H1 (cell line): ENCODE measurements around the gene OR51B4. TPM values are rescaled to one million over a fixed set of nuclear protein-coding genes. Genes with fewer than 3 reads are reported as not detected.

Experiments used
- CTCF ChIA-PET: fragments of 300-600 bp; sonication (Branson Sonifier 250); formaldehyde crosslinking; loops from one replicate; lab custom pipeline; 2021; ENCODE audit not compliant: partially characterized antibody; lab: Charles Lee
- POLR2A ChIA-PET: fragments of 300-600 bp; sonication (Branson Sonifier 250); formaldehyde crosslinking; loops from one replicate; lab custom pipeline; 2021; ENCODE audit warnings: inconsistent platforms; ENCODE audit not compliant: partially characterized antibody; lab: Charles Lee
- DNase-seq, 2 experiments: peaks; one replicate each; pipeline versions ENCODE4 v3.0.0 to v3.0.0-alpha.2; 2010 to 2022; ENCODE audit warnings: low spot score in 2 of 2, low read depth in 1 of 2, mixed read lengths in 1 of 2
- FAIRE-seq: peaks from 2 replicates; lab custom pipeline; 2011; peaks lifted over from hg19 to GRCh38; lab: Jason Lieb, UNC
- H2AFZ ChIP-seq: 2 replicates; pipeline ENCODE4 v1.8.1; 2012; ENCODE audit warnings: low read length, inconsistent platforms
- H2AK5ac ChIP-seq: 2 replicates; pipeline ENCODE4 v1.6.1; 2013; ENCODE audit warnings: low read depth, low read length
- H2BK120ac ChIP-seq: replicated peaks from 2 replicates; pipeline ENCODE3; 2013; ENCODE audit warnings: low read depth, low read length, inconsistent platforms
- H2BK12ac ChIP-seq: 2 replicates; pipeline ENCODE4 v1.6.1; 2013; ENCODE audit warnings: low read depth, low read length
- H2BK15ac ChIP-seq: 2 replicates; pipeline ENCODE4 v1.6.1; 2013; ENCODE audit warnings: low read length
- H2BK20ac ChIP-seq: 2 replicates; pipeline ENCODE4 v1.6.1; 2013; ENCODE audit warnings: low read length
- H2BK5ac ChIP-seq: 2 replicates; pipeline ENCODE4 v1.6.1; 2013; ENCODE audit warnings: low read depth, low read length
- H3K14ac ChIP-seq: 2 replicates; pipeline ENCODE4 v1.6.1; 2013; ENCODE audit warnings: inconsistent platforms; ENCODE audit not compliant: insufficient read length
- H3K18ac ChIP-seq: 2 replicates; pipeline ENCODE4 v1.6.1; 2013; ENCODE audit warnings: low read length; ENCODE audit errors: extremely low read depth
- H3K23ac ChIP-seq: 2 replicates; pipeline ENCODE4 v1.6.1; 2013; ENCODE audit warnings: inconsistent platforms; ENCODE audit not compliant: insufficient read length
- H3K23me2 ChIP-seq: 2 replicates; pipeline ENCODE4 v1.6.1; 2013; ENCODE audit warnings: low read depth, low read length
- H3K27ac ChIP-seq: 2 replicates; pipeline ENCODE4 v1.6.1; 2011; ENCODE audit warnings: low read depth, low read length, inconsistent platforms
- H3K27me3 ChIP-seq, 4 experiments: replicated peaks in 1 of 4; 1 replicate in 1 of 4; 2 replicates in 3 of 4; pipeline versions ENCODE4 v1.6.1 to v1.8.1; 2011 to 2013; ENCODE audit warnings: low read length in 3 of 4, mild to moderate bottlenecking in 3 of 4, inconsistent platforms in 2 of 4, mixed read lengths in 2 of 4, moderate library complexity in 1 of 4; ENCODE audit not compliant: control insufficient read depth in 3 of 4, insufficient read depth in 3 of 4; ENCODE audit errors: extremely low read depth in 1 of 4
- H3K36me3 ChIP-seq, 4 experiments: 2 replicates each; pipeline versions ENCODE4 v1.6.1 to v1.8.1; 2011 to 2013; ENCODE audit warnings: mild to moderate bottlenecking in 4 of 4, low read length in 3 of 4, moderate library complexity in 2 of 4, control low read depth in 1 of 4, inconsistent platforms in 1 of 4; ENCODE audit not compliant: insufficient read depth in 4 of 4, control insufficient read depth in 2 of 4
- H3K4ac ChIP-seq: replicated peaks from 2 replicates; pipeline ENCODE3; 2013; ENCODE audit warnings: low read length, low read depth, mixed read lengths, inconsistent platforms; ENCODE audit not compliant: insufficient read length
- H3K4me1 ChIP-seq, 4 experiments: replicated peaks in 1 of 4; 1 replicate in 1 of 4; 2 replicates in 3 of 4; pipeline versions ENCODE4 v1.6.1 to v1.8.1; 2011 to 2013; ENCODE audit warnings: low read length in 3 of 4, inconsistent platforms in 2 of 4, mixed read lengths in 1 of 4; ENCODE audit not compliant: insufficient read depth in 4 of 4, control insufficient read depth in 3 of 4
- H3K4me2 ChIP-seq, 2 experiments: 2 replicates each; pipeline versions ENCODE4 v1.6.1 to v1.8.1; 2011 to 2013; ENCODE audit warnings: low read depth in 2 of 2, low read length in 2 of 2, control low read depth in 1 of 2, inconsistent platforms in 1 of 2, mild to moderate bottlenecking in 1 of 2; ENCODE audit not compliant: insufficient read depth in 1 of 2
- H3K4me3 ChIP-seq, 4 experiments: fragments of 200-600, 300-600 bp in 1 of 4; sonication (generic), shearing (Covaris generic), sonication (Bioruptor Twin) in 1 of 4; 2 replicates each; pipeline versions ENCODE4 v1.5.1 to v1.8.1; 2011 to 2016; ENCODE audit warnings: low read length in 4 of 4, low read depth in 3 of 4, control low read depth in 2 of 4, inconsistent platforms in 2 of 4, mild to moderate bottlenecking in 2 of 4, mixed read lengths in 1 of 4, moderate library complexity in 1 of 4; ENCODE audit not compliant: insufficient read depth in 2 of 4; ENCODE audit errors: extremely low read depth in 1 of 4
- H3K56ac ChIP-seq: replicated peaks from 2 replicates; pipeline ENCODE3; 2013; ENCODE audit warnings: low read depth, mild to moderate bottlenecking, mixed read lengths, low read length, inconsistent platforms; ENCODE audit not compliant: insufficient read length
- H3K79me1 ChIP-seq: 2 replicates; pipeline ENCODE4 v1.6.1; 2013; ENCODE audit warnings: low read depth, low read length, control low read depth
- H3K79me2 ChIP-seq, 2 experiments: 2 replicates each; pipeline versions ENCODE4 v1.6.1 to v1.8.1; 2012 to 2013; ENCODE audit warnings: low read length in 2 of 2, mild to moderate bottlenecking in 2 of 2, inconsistent platforms in 1 of 2; ENCODE audit not compliant: insufficient read depth in 2 of 2, control insufficient read depth in 1 of 2
- H3K9ac ChIP-seq, 4 experiments: replicated peaks in 1 of 4; 1 replicate in 1 of 4; 2 replicates in 3 of 4; pipeline versions ENCODE4 v1.6.1 to v1.8.1; 2011 to 2013; ENCODE audit warnings: low read depth in 3 of 4, low read length in 3 of 4, control low read depth in 2 of 4, mild to moderate bottlenecking in 2 of 4, moderate library complexity in 2 of 4, inconsistent platforms in 1 of 4; ENCODE audit errors: extremely low read depth in 1 of 4
- H3K9me3 ChIP-seq, 2 experiments: 2 replicates each; pipeline versions ENCODE4 v1.6.1 to v1.8.1; 2012 to 2013; ENCODE audit warnings: mild to moderate bottlenecking in 2 of 2, moderate library complexity in 2 of 2, control low read depth in 1 of 2, inconsistent platforms in 1 of 2, low read depth in 1 of 2, low read length in 1 of 2, mixed read lengths in 1 of 2; ENCODE audit not compliant: insufficient read depth in 2 of 2
- H4K20me1 ChIP-seq, 2 experiments: replicated peaks in 1 of 2; 2 replicates each; pipeline versions ENCODE3 to v1.8.1; 2011 to 2013; ENCODE audit warnings: inconsistent platforms in 2 of 2, low read length in 2 of 2, mild to moderate bottlenecking in 1 of 2; ENCODE audit not compliant: insufficient read depth in 2 of 2, control insufficient read depth in 1 of 2
- H4K5ac ChIP-seq: 2 replicates; pipeline ENCODE4 v1.6.1; 2013; ENCODE audit warnings: low read length, low read depth, mixed read lengths, inconsistent platforms; ENCODE audit not compliant: insufficient read length
- H4K8ac ChIP-seq: 2 replicates; pipeline ENCODE4 v1.8.0; 2013; ENCODE audit warnings: mild to moderate bottlenecking, moderate library complexity, low read length, inconsistent platforms; ENCODE audit not compliant: insufficient read depth; ENCODE audit errors: extremely low read depth
- H4K91ac ChIP-seq: replicated peaks from 2 replicates; pipeline ENCODE3; 2013; ENCODE audit warnings: low read length, mixed read lengths, inconsistent platforms; ENCODE audit not compliant: insufficient read length
- BACH1 ChIP-seq: IDR thresholded peaks from 2 replicates; pipeline ENCODE4 v1.6.1; 2012; ENCODE audit warnings: low read length, improper control_type of control experiment
- CHD1 ChIP-seq: IDR thresholded peaks from 2 replicates; pipeline ENCODE4 v1.6.1; 2012; ENCODE audit warnings: low read depth, low read length, improper control_type of control experiment
- KDM5A ChIP-seq: fragments of 200-600 bp; IDR thresholded peaks from 2 replicates; pipeline ENCODE4 v1.7.1; 2012; ENCODE audit warnings: mild to moderate bottlenecking, low read length, inconsistent platforms, mixed read lengths
- NRF1 ChIP-seq: IDR thresholded peaks from 2 replicates; pipeline ENCODE4 v1.6.1; 2011; ENCODE audit warnings: mild to moderate bottlenecking, low read depth, low read length, improper control_type of control experiment
- SP1 ChIP-seq: IDR thresholded peaks from 2 replicates; pipeline ENCODE4 v1.6.1; 2011; ENCODE audit warnings: low read depth, low read length
- TAF1 ChIP-seq: IDR thresholded peaks from 2 replicates; pipeline ENCODE4 v1.6.1; 2011; ENCODE audit warnings: mild to moderate bottlenecking, low read depth, low read length
- YY1 ChIP-seq: IDR thresholded peaks from 2 replicates; pipeline ENCODE4 v1.6.1; 2011; ENCODE audit warnings: low read depth, mild to moderate bottlenecking, low read length
- WGBS, 2 experiments: shearing (Covaris generic) in 1 of 2; methylation state at CpG; one replicate each; pipeline versions ENCODE4 v1.1.6 to v1.1.7; 2013 to 2015; ENCODE audit warnings: low lambda C conversion rate in 2 of 2, mixed read lengths in 2 of 2, inconsistent platforms in 1 of 2, low coverage in 1 of 2, missing lambda C conversion rate in 1 of 2; ENCODE audit not compliant: insufficient replicate concordance in 2 of 2, insufficient coverage in 1 of 2, insufficient read length in 1 of 2; ENCODE audit errors: extremely low coverage in 1 of 2, missing lambda C conversion rate in 1 of 2; 5-methylcytosine and 5-hydroxymethylcytosine counted together
- polyA plus RNA-seq, 7 experiments: library from polyadenylated mRNA; depleted of rRNA in 3 of 7; stranded (reverse) in 5 of 7; unstranded in 2 of 7; fragments of >200 nt in 5 of 7; fragments of 200-250 nt in 2 of 7; gene quantifications; 1 replicate in 5 of 7; 2 replicates in 1 of 7; 4 replicates in 1 of 7; pipeline versions ENCODE4 v1.2.1 to v1.2.3, GENCODE V29; 2011 to 2013; ENCODE audit warnings: missing spikeins in 2 of 7, mixed read lengths in 2 of 7
- total RNA-seq: library from RNA; stranded (reverse); fragmentation: NEBNext Ultra II Directional; extraction: Animal tissue kit (Norgen Biotek cat#: 25700); gene quantifications from 2 replicates; pipeline ENCODE4 v1.2.1, GENCODE V29; 2021
- TF ChIP-seq, protein P1 (sequence below): IDR thresholded peaks from 2 replicates; pipeline ENCODE4 v1.6.1; 2012; ENCODE audit warnings: low read length, inconsistent platforms
- TF ChIP-seq, protein P2 (sequence below), 3 experiments: IDR thresholded peaks; 1 replicate in 2 of 3; 2 replicates in 1 of 3; pipeline versions ENCODE4 v1.5.1 to v1.6.1; 2011; ENCODE audit warnings: low read length in 3 of 3, mild to moderate bottlenecking in 3 of 3, inconsistent platforms in 2 of 3, low read depth in 1 of 3, moderate library complexity in 1 of 3; ENCODE audit not compliant: insufficient read depth in 1 of 3; ENCODE audit errors: control extremely low read depth in 1 of 3

The OR51B4 gene
- total and polyA plus RNA-seq, 2 of the 8 experiments (the other 6 are each of a cell fraction or from before 2014, with no cell fraction given): not detected

DNA sequence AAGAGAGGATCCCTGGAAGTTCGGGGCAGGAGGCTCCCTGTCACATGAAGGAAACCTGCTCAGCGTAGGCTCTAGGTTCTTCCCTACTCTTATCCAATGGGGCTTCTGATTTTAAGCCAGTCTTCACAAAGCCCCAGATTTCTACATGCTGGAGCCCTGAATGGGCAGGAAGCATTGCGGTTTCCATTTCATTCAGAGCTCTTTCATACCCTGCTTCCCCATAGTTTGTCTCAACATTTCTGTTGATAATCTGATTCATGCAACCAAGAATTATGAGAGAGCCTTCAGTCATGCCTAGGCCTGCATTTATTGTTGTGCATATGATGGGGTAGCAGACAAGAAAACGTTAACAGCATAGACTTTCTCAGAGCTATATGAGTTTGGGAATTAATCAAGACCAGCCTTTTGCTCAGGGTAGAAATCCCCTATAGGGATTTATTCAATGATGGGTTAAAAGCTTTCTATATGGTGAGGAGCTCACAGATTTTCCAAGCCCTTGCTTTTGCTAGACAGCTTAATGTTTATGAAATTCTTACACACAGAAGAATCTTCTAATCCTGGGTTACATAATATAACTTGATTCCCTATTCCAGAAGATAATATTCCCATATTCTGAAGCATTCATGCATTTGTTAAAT lies 15.9 kb downstream of the OR51B4 start:
- no peak overlapping the region for H2BK120ac ChIP-seq
- CTCF ChIA-PET: interaction anchor here (0.8 kb wide), 1 partner anchor 10 kb away, joined by 3 read pairs; no protein-coding TSS in a partner anchor
- no peak overlapping the region for H2BK5ac ChIP-seq
- H4K8ac ChIP-seq: no peak overlapping the region
- no peaks in the 10 kb centered on the region for H3K27me3 ChIP-seq
- H3K4me2 ChIP-seq: no peak overlapping the region
- H2BK12ac ChIP-seq: no peak overlapping the region
- no peak overlapping the region for H3K56ac ChIP-seq
- H2AFZ ChIP-seq: no peak overlapping the region; the same call in 1 of the 2 replicates
- FAIRE-seq: no peak
- H3K4ac ChIP-seq: no peak overlapping the region
- H4K20me1 ChIP-seq: no peaks in the 10 kb centered on the region
- no peak overlapping the region for H3K14ac ChIP-seq
- no peak overlapping the region for H3K18ac ChIP-seq
- no peak overlapping the region for H2AK5ac ChIP-seq
- no peaks in the 10 kb centered on the region for H3K79me1 ChIP-seq
- H3K23ac ChIP-seq: no peak overlapping the region
- H3K23me2 ChIP-seq: no peaks in the 10 kb centered on the region
- H2BK15ac ChIP-seq: no peak overlapping the region
- no peak overlapping the region for H4K5ac ChIP-seq
- H3K79me2 ChIP-seq: no peaks in the 10 kb centered on the region
- 88% methylated on average over 4 of the region's 4 CpGs; no CpG with 5 or more reads in 1 of the 2 experiments for WGBS, 2 experiments
- H3K9me3 ChIP-seq: no peaks in the 10 kb centered on the region
- H3K36me3 ChIP-seq: no peaks in the 10 kb centered on the region
- H3K9ac ChIP-seq: no peak overlapping the region
- H2BK20ac ChIP-seq: no peak overlapping the region
- POLR2A ChIA-PET: no interaction called here
- no peak for DNase-seq
- no peak overlapping the region for H3K27ac ChIP-seq
- no peak overlapping the region for H4K91ac ChIP-seq
- no peak overlapping the region for H3K4me3 ChIP-seq
- H3K4me1 ChIP-seq: no peaks in the 10 kb centered on the region
- TF ChIP-seq BACH1 (no peak), YY1 (no peak), TAF1 (no peak), KDM5A (no peak), CHD1 (no peak), NRF1 (no peak), SP1 (no peak)
- TF ChIP-seq, protein P1, sequence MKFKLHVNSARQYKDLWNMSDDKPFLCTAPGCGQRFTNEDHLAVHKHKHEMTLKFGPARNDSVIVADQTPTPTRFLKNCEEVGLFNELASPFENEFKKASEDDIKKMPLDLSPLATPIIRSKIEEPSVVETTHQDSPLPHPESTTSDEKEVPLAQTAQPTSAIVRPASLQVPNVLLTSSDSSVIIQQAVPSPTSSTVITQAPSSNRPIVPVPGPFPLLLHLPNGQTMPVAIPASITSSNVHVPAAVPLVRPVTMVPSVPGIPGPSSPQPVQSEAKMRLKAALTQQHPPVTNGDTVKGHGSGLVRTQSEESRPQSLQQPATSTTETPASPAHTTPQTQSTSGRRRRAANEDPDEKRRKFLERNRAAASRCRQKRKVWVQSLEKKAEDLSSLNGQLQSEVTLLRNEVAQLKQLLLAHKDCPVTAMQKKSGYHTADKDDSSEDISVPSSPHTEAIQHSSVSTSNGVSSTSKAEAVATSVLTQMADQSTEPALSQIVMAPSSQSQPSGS: no peak
- TF ChIP-seq, protein P2, sequence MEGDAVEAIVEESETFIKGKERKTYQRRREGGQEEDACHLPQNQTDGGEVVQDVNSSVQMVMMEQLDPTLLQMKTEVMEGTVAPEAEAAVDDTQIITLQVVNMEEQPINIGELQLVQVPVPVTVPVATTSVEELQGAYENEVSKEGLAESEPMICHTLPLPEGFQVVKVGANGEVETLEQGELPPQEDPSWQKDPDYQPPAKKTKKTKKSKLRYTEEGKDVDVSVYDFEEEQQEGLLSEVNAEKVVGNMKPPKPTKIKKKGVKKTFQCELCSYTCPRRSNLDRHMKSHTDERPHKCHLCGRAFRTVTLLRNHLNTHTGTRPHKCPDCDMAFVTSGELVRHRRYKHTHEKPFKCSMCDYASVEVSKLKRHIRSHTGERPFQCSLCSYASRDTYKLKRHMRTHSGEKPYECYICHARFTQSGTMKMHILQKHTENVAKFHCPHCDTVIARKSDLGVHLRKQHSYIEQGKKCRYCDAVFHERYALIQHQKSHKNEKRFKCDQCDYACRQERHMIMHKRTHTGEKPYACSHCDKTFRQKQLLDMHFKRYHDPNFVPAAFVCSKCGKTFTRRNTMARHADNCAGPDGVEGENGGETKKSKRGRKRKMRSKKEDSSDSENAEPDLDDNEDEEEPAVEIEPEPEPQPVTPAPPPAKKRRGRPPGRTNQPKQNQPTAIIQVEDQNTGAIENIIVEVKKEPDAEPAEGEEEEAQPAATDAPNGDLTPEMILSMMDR (IDR thresholded peaks at IDR 0.05; ENCODE audit: control extremely low read depth in 1 of 3, insufficient read depth in 1 of 3, low read depth in 1 of 3, low read length in 3 of 3): no peak
